H1 (cell line): Measurements from ENCODE around the gene CHRNA4. TPM values are rescaled to one million over a fixed set of nuclear protein-coding genes. Genes with fewer than 3 reads are reported as not detected.

Experiments used
- KDM4A ChIP-seq: IDR thresholded peaks from one replicate; pipeline ENCODE4 v1.7.1; 2012; ENCODE audit warnings: low read depth, mild to moderate bottlenecking, moderate library complexity, low read length, inconsistent platforms; ENCODE audit not compliant: severe bottlenecking
- SUZ12 ChIP-seq: fragments of 200-600 bp; sonication (generic); IDR thresholded peaks from 2 replicates; pipeline ENCODE4 v1.6.1; 2012; ENCODE audit warnings: mild to moderate bottlenecking, inconsistent platforms, low read length, moderate library complexity, mixed read lengths
- TAF1 ChIP-seq: IDR thresholded peaks from 2 replicates; pipeline ENCODE4 v1.6.1; 2011; ENCODE audit warnings: mild to moderate bottlenecking, low read depth, low read length
- polyA plus RNA-seq, 7 experiments: library from polyadenylated mRNA; depleted of rRNA in 3 of 7; stranded (reverse) in 5 of 7; unstranded in 2 of 7; fragments of >200 nt in 5 of 7; fragments of 200-250 nt in 2 of 7; gene quantifications; 1 replicate in 5 of 7; 2 replicates in 1 of 7; 4 replicates in 1 of 7; pipeline versions ENCODE4 v1.2.1 to v1.2.3, GENCODE V29; 2011 to 2013; ENCODE audit warnings: missing spikeins in 2 of 7, mixed read lengths in 2 of 7
- total RNA-seq: library from RNA; stranded (reverse); fragmentation: NEBNext Ultra II Directional; extraction: Animal tissue kit (Norgen Biotek cat#: 25700); gene quantifications from 2 replicates; pipeline ENCODE4 v1.2.1, GENCODE V29; 2021
- TF ChIP-seq, protein P1 (sequence below): IDR thresholded peaks from 2 replicates; pipeline ENCODE4 v1.6.1; 2012; ENCODE audit warnings: inconsistent platforms
- TF ChIP-seq, protein P2 (sequence below): IDR thresholded peaks from 2 replicates; pipeline ENCODE4 v1.6.1; 2011; ENCODE audit warnings: low read length, improper control_type of control experiment
- TF ChIP-seq, protein P3 (sequence below): IDR thresholded peaks from 2 replicates; pipeline ENCODE4 v1.6.1; 2011; ENCODE audit warnings: low read depth, mild to moderate bottlenecking, low read length; ENCODE audit not compliant: insufficient read depth

Gene CHRNA4
- total and polyA plus RNA-seq, 2 of the 8 experiments (the other 6 are each of a cell fraction or from before 2014, with no cell fraction given): 4.3 to 5.7 TPM

DNA sequence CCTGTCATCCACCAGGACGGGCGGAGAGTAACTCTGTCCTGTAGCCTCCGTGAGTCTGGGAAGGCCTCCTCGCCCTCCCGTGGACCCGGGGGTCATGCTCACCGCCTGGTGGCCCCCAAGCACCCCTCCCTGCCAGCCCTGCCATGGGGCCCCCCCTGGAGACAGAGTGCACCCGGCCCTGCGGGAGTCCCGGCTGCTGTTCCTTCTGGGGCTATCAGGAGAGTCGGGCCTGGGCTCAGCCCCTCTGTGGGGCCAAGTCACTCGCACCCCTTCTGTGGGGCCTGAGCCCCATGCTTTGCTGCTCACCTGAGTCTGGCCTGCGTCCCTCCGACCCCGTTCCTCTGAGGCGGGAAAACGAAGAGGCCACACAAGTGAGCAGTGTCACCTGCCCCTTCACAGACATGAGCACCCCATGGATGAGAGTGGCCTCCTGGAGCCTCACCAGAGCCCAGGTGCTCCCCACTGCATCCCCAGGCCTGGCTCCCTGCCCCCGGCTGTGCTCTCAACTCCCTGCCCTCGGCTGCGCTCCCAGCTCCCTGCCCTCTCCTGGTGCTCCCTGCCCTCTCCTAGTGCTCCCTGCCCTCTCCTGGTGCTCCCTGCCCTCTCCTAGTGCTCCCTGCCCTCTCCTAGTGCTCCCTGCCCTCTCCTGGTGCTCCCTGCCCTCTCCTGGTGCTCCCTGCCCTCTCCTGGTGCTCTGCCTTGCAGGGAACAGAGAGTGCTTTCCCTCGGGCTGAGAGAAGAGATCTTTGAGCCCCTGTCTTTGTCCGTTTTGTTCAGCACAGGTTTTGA is 4.6 kb upstream of the CHRNA4 start (continued):
- TF ChIP-seq KDM4A (no peak), TAF1 (no peak), SUZ12 (no peak)
- TF ChIP-seq, protein P1, sequence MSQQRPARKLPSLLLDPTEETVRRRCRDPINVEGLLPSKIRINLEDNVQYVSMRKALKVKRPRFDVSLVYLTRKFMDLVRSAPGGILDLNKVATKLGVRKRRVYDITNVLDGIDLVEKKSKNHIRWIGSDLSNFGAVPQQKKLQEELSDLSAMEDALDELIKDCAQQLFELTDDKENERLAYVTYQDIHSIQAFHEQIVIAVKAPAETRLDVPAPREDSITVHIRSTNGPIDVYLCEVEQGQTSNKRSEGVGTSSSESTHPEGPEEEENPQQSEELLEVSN: no peak
- TF ChIP-seq, protein P2, sequence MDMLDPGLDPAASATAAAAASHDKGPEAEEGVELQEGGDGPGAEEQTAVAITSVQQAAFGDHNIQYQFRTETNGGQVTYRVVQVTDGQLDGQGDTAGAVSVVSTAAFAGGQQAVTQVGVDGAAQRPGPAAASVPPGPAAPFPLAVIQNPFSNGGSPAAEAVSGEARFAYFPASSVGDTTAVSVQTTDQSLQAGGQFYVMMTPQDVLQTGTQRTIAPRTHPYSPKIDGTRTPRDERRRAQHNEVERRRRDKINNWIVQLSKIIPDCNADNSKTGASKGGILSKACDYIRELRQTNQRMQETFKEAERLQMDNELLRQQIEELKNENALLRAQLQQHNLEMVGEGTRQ: no peak
- TF ChIP-seq, protein P3, sequence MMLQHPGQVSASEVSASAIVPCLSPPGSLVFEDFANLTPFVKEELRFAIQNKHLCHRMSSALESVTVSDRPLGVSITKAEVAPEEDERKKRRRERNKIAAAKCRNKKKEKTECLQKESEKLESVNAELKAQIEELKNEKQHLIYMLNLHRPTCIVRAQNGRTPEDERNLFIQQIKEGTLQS: no peak
